ENCODE data around the gene ADARB2. TPM values are rescaled to one million over a fixed set of nuclear protein-coding genes. Genes with fewer than 3 reads are reported as not detected.
"Not testable (repeated sequence)": the region's sequence is repeated elsewhere in the genome, so short reads cannot be mapped to it uniquely, and the experiment has no call there.

Gene ADARB2
- total RNA-seq, 4 donors from 2014 or later, result 0.80 to 4.9 (median 2.3) TPM

GRCh38 chr10:1358860-1359625, 378.3 kb downstream of the ADARB2 start:
- Histone ChIP-seq H3K27ac (no peak overlapping the region), H3K36me3 (no peaks in the 10 kb centered on the region), H3K9me3 (no peaks in the 10 kb centered on the region), H3K4me1 (peaks cover 0 to 3% (median 0%) of the 10 kb centered on the region in 4 donors), H3K4me3 (no peak overlapping the region), H3K27me3 (no peaks in the 10 kb centered on the region)
- in situ Hi-C loops (cut with MboI; ENCODE audit: low pct_ligation_motif_present in 1 of 4, low pct_unique_long_range_greater_than_20kb in 1 of 4, low sequenced_read_pairs in 3 of 4), result no loop called here
- DNase-seq, result no peak
- intact Hi-C loops (cut with DNase I; ENCODE audit: low total_unique reads), result no loop called here
- no peak for TF ChIP-seq EP300 (IDR thresholded peaks at IDR 0.05; ENCODE audit: low read depth)
- TF ChIP-seq CTCF (IDR thresholded peaks at IDR 0.05), result no peak
- no peak for TF ChIP-seq POLR2A (IDR thresholded peaks at IDR 0.05)
- TF ChIP-seq POLR2AphosphoS5 (IDR thresholded peaks at IDR 0.05), result no peak
- WGBS, 2 donors (ENCODE audit: low coverage in 1 of 2), result 58 to 68% methylated on average over 8 to 9 of the region's 9 CpGs

DNA sequence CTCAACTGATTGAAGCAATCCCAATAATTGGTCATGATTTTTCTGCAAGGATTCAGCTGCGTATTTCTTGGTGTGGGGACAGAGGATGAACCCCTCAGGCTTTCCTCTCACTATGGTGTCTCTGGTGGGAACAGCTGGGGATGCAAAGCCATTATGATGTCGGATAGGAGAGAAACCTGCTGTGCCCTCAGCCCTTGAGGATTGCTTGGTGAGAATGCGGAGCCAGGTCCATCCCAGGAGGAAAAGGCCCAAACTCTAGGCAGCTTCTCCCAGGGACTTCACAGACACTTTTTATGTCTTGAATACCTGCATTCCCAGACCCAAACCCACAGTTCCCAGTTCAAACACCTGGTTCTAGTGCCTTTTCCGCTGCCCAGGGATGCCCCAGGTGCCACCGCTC, 379.2 kb downstream of the ADARB2 start:
- WGBS, 2 donors (ENCODE audit: low coverage in 1 of 2), result 85% methylated on average over 5 of the region's 5 CpGs; no CpG with 5 or more reads in 1 of the 2 donors
- Histone ChIP-seq H3K4me1 (peaks cover 0 to 3% (median 0%) of the 10 kb centered on the region in 4 donors), H3K27ac (no peak overlapping the region), H3K27me3 (no peaks in the 10 kb centered on the region), H3K4me3 (no peak overlapping the region), H3K36me3 (no peaks in the 10 kb centered on the region), H3K9me3 (no peaks in the 10 kb centered on the region)
- TF ChIP-seq EP300 (IDR thresholded peaks at IDR 0.05; ENCODE audit: low read depth) (no peak), POLR2AphosphoS5 (IDR thresholded peaks at IDR 0.05) (no peak)
- in situ Hi-C loops (cut with MboI; ENCODE audit: low pct_ligation_motif_present in 1 of 4, low pct_unique_long_range_greater_than_20kb in 1 of 4, low sequenced_read_pairs in 3 of 4), result no loop called here
- intact Hi-C loops (cut with DNase I; ENCODE audit: low total_unique reads), result no loop called here
- no peak for DNase-seq

DNA sequence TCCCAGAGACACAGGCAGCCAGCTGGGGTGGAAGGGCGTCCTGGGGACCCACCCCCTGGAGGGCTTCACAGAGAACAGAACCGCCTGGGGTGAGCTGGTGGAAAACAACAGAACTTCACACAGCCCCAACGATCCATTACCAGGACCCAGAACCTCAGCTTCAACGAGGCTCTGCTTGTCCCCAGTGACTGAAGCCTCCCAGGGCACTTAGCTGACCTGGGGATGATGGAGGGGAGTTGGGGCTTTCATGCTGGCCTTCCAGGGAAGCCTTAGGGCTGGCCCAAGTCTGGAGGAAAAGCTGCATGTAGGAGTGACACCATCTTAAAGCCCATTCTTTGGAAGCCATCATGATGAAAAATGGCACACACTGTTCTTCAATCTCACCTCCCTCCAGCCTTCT, 381.0 kb downstream of the ADARB2 start:
- H3K36me3 ChIP-seq, result no peaks in the 10 kb centered on the region
- H3K4me1 ChIP-seq, result peaks cover 0 to 3% (median 0%) of the 10 kb centered on the region in 4 donors
- in situ Hi-C loops (cut with MboI; ENCODE audit: low pct_ligation_motif_present in 1 of 4, low pct_unique_long_range_greater_than_20kb in 1 of 4, low sequenced_read_pairs in 3 of 4), result no loop called here
- no peak for DNase-seq
- TF ChIP-seq POLR2AphosphoS5 (IDR thresholded peaks at IDR 0.05) (no peak), CTCF (IDR thresholded peaks at IDR 0.05) (no peak), POLR2A (IDR thresholded peaks at IDR 0.05) (no peak), EP300 (IDR thresholded peaks at IDR 0.05; ENCODE audit: low read depth) (no peak)
- no peaks in the 10 kb centered on the region for H3K9me3 ChIP-seq
- intact Hi-C loops (cut with DNase I; ENCODE audit: low total_unique reads), result no loop called here
- no peak overlapping the region for H3K4me3 ChIP-seq
- no peak overlapping the region for H3K27ac ChIP-seq
- H3K27me3 ChIP-seq, result no peaks in the 10 kb centered on the region
- WGBS, 2 donors (ENCODE audit: low coverage in 1 of 2), result 40 to 74% methylated on average over 2 to 4 of the region's 4 CpGs

GRCh38 chr10:1354809-1355710, 382.3 kb downstream of the ADARB2 start:
- Histone ChIP-seq H3K27me3 (no peaks in the 10 kb centered on the region), H3K36me3 (no peaks in the 10 kb centered on the region), H3K4me3 (no peak overlapping the region), H3K4me1 (no peaks in the 10 kb centered on the region), H3K27ac (no peak overlapping the region), H3K9me3 (no peaks in the 10 kb centered on the region)
- in situ Hi-C loops (cut with MboI; ENCODE audit: low pct_ligation_motif_present in 1 of 4, low pct_unique_long_range_greater_than_20kb in 1 of 4, low sequenced_read_pairs in 3 of 4), result no loop called here
- no peak for TF ChIP-seq CTCF (IDR thresholded peaks at IDR 0.05)
- TF ChIP-seq EP300 (IDR thresholded peaks at IDR 0.05; ENCODE audit: low read depth), result no peak
- no peak for TF ChIP-seq POLR2AphosphoS5 (IDR thresholded peaks at IDR 0.05)
- no peak for TF ChIP-seq POLR2A (IDR thresholded peaks at IDR 0.05)
- intact Hi-C loops (cut with DNase I; ENCODE audit: low total_unique reads), result no loop called here
- no peak for DNase-seq
- WGBS, 2 donors (ENCODE audit: low coverage in 1 of 2), result 50 to 65% methylated on average over 2 to 10 of the region's 10 CpGs

- H3K4me3 ChIP-seq; H3K27ac ChIP-seq; H3K4me1 ChIP-seq; H3K27me3 ChIP-seq; intact Hi-C loops (cut with DNase I; ENCODE audit: low total_unique reads); in situ Hi-C loops (cut with MboI; ENCODE audit: low pct_ligation_motif_present in 1 of 4, low pct_unique_long_range_greater_than_20kb in 1 of 4, low sequenced_read_pairs in 3 of 4); DNase-seq; H3K36me3 ChIP-seq; H3K9me3 ChIP-seq: not testable (repeated sequence)
- 77 to 82% methylated on average over 6 to 7 of the region's 7 CpGs for WGBS, 2 donors (ENCODE audit: low coverage in 1 of 2)
Observed at GRCh38 chr10:1352296-1352695, 385.0 kb downstream of the ADARB2 start.
